Kasumi-1 (cell line): ENCODE data around the gene IQCB1.
"Not testable (repeated sequence)": the region's sequence is repeated elsewhere in the genome, so short reads cannot be mapped to it uniquely, and the experiment has no call there.

Experiments used
- DNase-seq, 2 experiments: peaks; one replicate each; lab custom pipeline; 2025; lab: John Stamatoyannopoulos, UW

IQCB1 gene

GRCh38 chr3:121834671-121835464 lies at the start of gene IQCB1, which contains the start of gene EAF2:
TSS of gene IQCB1 (minus strand) at chr3:121835060. CDS start at chr3:121828960, 6,100 bp downstream.
TSS of gene EAF2 (plus strand) at chr3:121835209. CDS start at chr3:121835286, 77 bp downstream.
- peak; percentile 92 to 96 for DNase-seq

GRCh38 chr3:121883507-121883906 lies 48.6 kb upstream of the IQCB1 start:
- DNase-seq = peak; percentile 24 to 55

- DNase-seq = no peak
Observed at GRCh38 chr3:121878411-121878810, 43.6 kb upstream of the IQCB1 start.

GRCh38 chr3:121871430-121871829 lies 36.6 kb upstream of the IQCB1 start:
- peak; percentile 89 to 96 for DNase-seq

- peak in 1 of 2 experiments; percentile 27 for DNase-seq
Observed at GRCh38 chr3:121870717-121871116, 35.9 kb upstream of the IQCB1 start.

GRCh38 chr3:121869736-121870135 lies 34.9 kb upstream of the IQCB1 start:
- peak; percentile 87 to 89 for DNase-seq

- DNase-seq = peak in 1 of 2 experiments; percentile 31
Observed at GRCh38 chr3:121863801-121864200, 28.9 kb upstream of the IQCB1 start.

GRCh38 chr3:121863247-121863646 lies 28.4 kb upstream of the IQCB1 start:
- DNase-seq = not testable (repeated sequence)

- DNase-seq = not testable (repeated sequence)
Observed at GRCh38 chr3:121857778-121858177, 22.9 kb upstream of the IQCB1 start.

- DNase-seq = peak in 1 of 2 experiments; percentile 18
Observed at GRCh38 chr3:121855555-121855954, 20.7 kb upstream of the IQCB1 start.

- DNase-seq = no peak
Observed at GRCh38 chr3:121852256-121852655, 17.4 kb upstream of the IQCB1 start.

- DNase-seq = no peak
Observed at GRCh38 chr3:121844892-121845291, 10.0 kb upstream of the IQCB1 start.

- no peak for DNase-seq
Observed at GRCh38 chr3:121839962-121840361, 5.1 kb upstream of the IQCB1 start.

GRCh38 chr3:121836481-121836880 lies 1.6 kb upstream of the IQCB1 start:
- DNase-seq = peak; percentile 43 to 55

- DNase-seq = peak; percentile 76 to 79
Observed at GRCh38 chr3:121836064-121836463, 1.2 kb upstream of the IQCB1 start.

GRCh38 chr3:121835465-121835801 lies 573 bp upstream of the IQCB1 start:
- peak; percentile 53 to 54 for DNase-seq

GRCh38 chr3:121834157-121834670 lies 646 bp downstream of the IQCB1 start:
- DNase-seq = peak; percentile 25 to 43

GRCh38 chr3:121822973-121823372 lies 11.9 kb downstream of the IQCB1 start:
- DNase-seq = no peak

- DNase-seq = no peak
Observed at GRCh38 chr3:121821421-121822199, 13.2 kb downstream of the IQCB1 start.

GRCh38 chr3:121819236-121819635 lies 15.6 kb downstream of the IQCB1 start:
- DNase-seq = peak; percentile 41 to 43

GRCh38 chr3:121818578-121818977 lies 16.3 kb downstream of the IQCB1 start:
- DNase-seq = no peak

- peak; percentile 82 to 83 for DNase-seq
Observed at GRCh38 chr3:121817753-121818152, 17.1 kb downstream of the IQCB1 start.

- DNase-seq = no peak
Observed at GRCh38 chr3:121809249-121809648, 25.6 kb downstream of the IQCB1 start.
